Activated T-cell treated with anti-CD3 and anti-CD28 coated beads, Interleukin-2, amount 50 U/mL, for 24 hours (primary cell): ENCODE results near the gene KRT9.
"Not testable (repeated sequence)": the region's sequence is repeated elsewhere in the genome, so short reads cannot be mapped to it uniquely, and the experiment has no call there.

Experiments used
- DNase-seq: peaks from one replicate; pipeline ENCODE4 v3.0.0-alpha.2; 2020
- H3K27ac Mint-ChIP-seq: 2 replicates; pipeline ENCODE4 v1.8.0; 2020; ENCODE audit warnings: mild to moderate bottlenecking, mixed read lengths
- H3K27me3 Mint-ChIP-seq: 2 replicates; pipeline ENCODE4 v1.8.0; 2020; ENCODE audit warnings: mixed read lengths
- H3K36me3 Mint-ChIP-seq: 2 replicates; pipeline ENCODE4 v1.8.0; 2020; ENCODE audit warnings: low read depth, mixed read lengths
- H3K4me1 Mint-ChIP-seq: 2 replicates; pipeline ENCODE4 v1.8.0; 2020; ENCODE audit warnings: low read depth, mixed read lengths
- H3K4me3 Mint-ChIP-seq: 2 replicates; pipeline ENCODE4 v1.8.0; 2020; ENCODE audit warnings: mild to moderate bottlenecking, moderate library complexity, mixed read lengths
- H3K9me3 Mint-ChIP-seq: 2 replicates; pipeline ENCODE4 v1.8.0; 2020; ENCODE audit warnings: mixed read lengths

Gene KRT9

GRCh38 chr17:41612376-41613160, 40.7 kb upstream of the KRT9 start, which contains the start of gene KRT16:
Gene KRT16, minus strand, starts transcription at chr17:41612767. Its CDS starts 79 bp downstream, at chr17:41612688.
- DNase-seq, H3K4me3 Mint-ChIP-seq, H3K9me3 Mint-ChIP-seq, H3K27ac Mint-ChIP-seq, H3K4me1 Mint-ChIP-seq, H3K36me3 Mint-ChIP-seq: not testable (repeated sequence)
- peaks cover 23% of the 10 kb centered on the region for H3K27me3 Mint-ChIP-seq

DNA sequence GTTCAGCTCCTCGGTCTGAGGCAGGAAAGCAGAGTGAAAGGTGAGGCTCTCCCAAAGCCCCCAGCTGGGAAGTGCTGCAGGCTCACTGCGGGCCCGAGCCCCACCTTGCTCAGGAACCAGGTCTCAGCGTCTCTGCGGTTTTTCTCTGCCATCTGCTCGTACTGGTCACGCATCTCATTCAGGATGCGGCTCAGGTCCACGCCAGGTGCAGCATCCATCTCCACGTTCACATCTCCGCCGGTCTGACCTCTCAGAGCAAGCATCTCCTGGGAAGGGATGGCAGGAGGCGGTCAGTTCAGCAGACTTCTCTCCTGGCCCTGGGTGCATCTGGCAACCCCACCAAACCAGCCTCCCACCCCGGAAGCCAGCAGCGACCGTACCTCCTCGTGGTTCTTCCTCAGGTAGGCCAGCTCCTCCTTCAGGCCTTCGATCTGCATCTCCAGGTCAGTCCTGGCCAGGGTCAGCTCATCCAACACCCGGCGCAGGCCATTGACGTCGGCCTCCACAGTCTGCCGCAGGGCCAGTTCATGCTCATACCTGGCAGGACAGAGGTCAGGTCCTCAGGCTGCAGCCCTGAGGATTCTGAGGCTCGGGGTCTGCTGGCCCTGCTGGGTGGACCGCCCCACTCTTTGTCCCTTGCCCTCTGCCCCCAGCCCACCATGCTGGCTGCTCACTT, 39.2 kb upstream of the KRT9 start:
- Mint-ChIP-seq H3K4me1 (no peaks in the 10 kb centered on the region), H3K9me3 (peaks cover 11% of the 10 kb centered on the region), H3K27ac (no peak overlapping the region), H3K27me3 (peaks cover 33% of the 10 kb centered on the region), H3K36me3 (no peaks in the 10 kb centered on the region), H3K4me3 (no peak overlapping the region)
- DNase-seq: no peak

GRCh38 chr17:41610061-41610517, 38.2 kb upstream of the KRT9 start:
- H3K27ac Mint-ChIP-seq, DNase-seq, H3K36me3 Mint-ChIP-seq, H3K4me1 Mint-ChIP-seq, H3K4me3 Mint-ChIP-seq: not testable (repeated sequence)
- Mint-ChIP-seq H3K27me3 (peaks cover 35% of the 10 kb centered on the region), H3K9me3 (peaks cover 15% of the 10 kb centered on the region)

- H3K36me3 Mint-ChIP-seq, H3K4me1 Mint-ChIP-seq, H3K4me3 Mint-ChIP-seq, H3K27ac Mint-ChIP-seq, DNase-seq: not testable (repeated sequence)
- Mint-ChIP-seq H3K9me3 (peaks cover 15% of the 10 kb centered on the region), H3K27me3 (peaks cover 54% of the 10 kb centered on the region)
Observed at GRCh38 chr17:41606930-41607329, 35.1 kb upstream of the KRT9 start.

GRCh38 chr17:41602524-41602923, 30.7 kb upstream of the KRT9 start:
- H3K27me3 Mint-ChIP-seq: peaks cover 41% of the 10 kb centered on the region

GRCh38 chr17:41600318-41600717, 28.5 kb upstream of the KRT9 start:
- H3K4me1 Mint-ChIP-seq: no peaks in the 10 kb centered on the region
- no peak overlapping the region for H3K4me3 Mint-ChIP-seq
- H3K27ac Mint-ChIP-seq: no peak overlapping the region
- no peaks in the 10 kb centered on the region for H3K36me3 Mint-ChIP-seq
- no peak for DNase-seq
- H3K9me3 Mint-ChIP-seq: no peaks in the 10 kb centered on the region
- H3K27me3 Mint-ChIP-seq: peaks cover 27% of the 10 kb centered on the region

More at GRCh38 chr17:41602524-41602923, 30.7 kb upstream of the KRT9 start:
- Mint-ChIP-seq H3K4me3 (no peak overlapping the region), H3K36me3 (no peaks in the 10 kb centered on the region), H3K4me1 (no peaks in the 10 kb centered on the region), H3K27ac (no peak overlapping the region), H3K9me3 (peaks cover 13% of the 10 kb centered on the region)
- DNase-seq: no peak

- no peak for DNase-seq
- Mint-ChIP-seq H3K27me3 (peaks cover 26% of the 10 kb centered on the region), H3K4me1 (no peaks in the 10 kb centered on the region), H3K9me3 (no peaks in the 10 kb centered on the region), H3K4me3 (no peak overlapping the region), H3K36me3 (no peaks in the 10 kb centered on the region), H3K27ac (no peak overlapping the region)
Observed at GRCh38 chr17:41599680-41600079, 27.8 kb upstream of the KRT9 start.

DNA sequence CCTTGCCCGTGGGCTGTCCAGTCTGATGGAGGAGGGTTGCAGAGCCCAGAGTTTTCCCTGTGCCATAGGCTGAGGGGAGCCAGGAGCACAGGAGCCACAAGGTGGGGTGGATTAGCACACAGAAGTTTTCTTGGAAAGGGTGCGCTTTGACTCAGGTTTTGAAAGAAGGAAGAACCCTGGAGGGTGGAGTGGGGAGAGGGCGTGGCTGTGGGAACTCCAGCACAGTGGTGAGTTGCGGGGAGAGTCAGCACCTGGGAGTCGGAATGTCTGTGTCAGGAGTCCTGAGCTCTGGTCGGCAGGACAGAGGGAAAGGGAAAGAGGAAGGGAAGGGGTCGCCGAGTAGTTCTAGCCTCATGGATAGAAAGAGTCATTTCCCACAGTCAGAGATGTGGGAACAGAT, 23.7 kb upstream of the KRT9 start:
- no peak overlapping the region for H3K4me3 Mint-ChIP-seq
- no peak overlapping the region for H3K27ac Mint-ChIP-seq
- H3K4me1 Mint-ChIP-seq: no peaks in the 10 kb centered on the region
- no peaks in the 10 kb centered on the region for H3K36me3 Mint-ChIP-seq
- DNase-seq: no peak
- H3K27me3 Mint-ChIP-seq: peaks cover 17% of the 10 kb centered on the region
- no peaks in the 10 kb centered on the region for H3K9me3 Mint-ChIP-seq

DNA sequence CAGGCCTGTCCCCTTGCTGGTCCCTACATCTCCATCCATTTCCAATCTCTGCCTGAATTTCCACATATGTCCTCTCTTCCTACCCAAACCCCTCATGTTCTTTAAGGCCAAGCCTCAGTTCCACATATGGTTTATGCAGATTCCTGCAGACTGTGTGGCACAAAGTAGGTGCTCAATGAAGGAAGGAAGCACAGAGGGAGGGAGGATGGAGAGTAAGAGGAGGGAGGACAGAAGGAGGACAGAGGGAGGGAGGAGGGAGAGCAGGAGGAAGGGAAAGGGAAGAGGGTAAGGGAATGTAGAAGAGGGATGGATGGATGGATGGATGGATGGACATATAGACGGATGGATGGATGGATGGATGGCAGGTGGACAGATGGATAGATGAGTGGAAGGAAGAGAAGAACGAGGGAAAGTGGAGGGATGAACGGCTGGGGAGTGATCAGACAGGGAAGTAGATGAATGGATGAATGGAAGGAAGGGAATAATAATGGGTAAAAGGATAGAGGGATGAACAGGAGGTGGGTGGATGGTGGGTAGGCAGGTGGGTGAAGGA, 22.6 kb upstream of the KRT9 start:
- Mint-ChIP-seq H3K9me3 (no peaks in the 10 kb centered on the region), H3K36me3 (no peaks in the 10 kb centered on the region), H3K4me1 (no peaks in the 10 kb centered on the region), H3K27ac (no peak overlapping the region), H3K27me3 (peaks cover 21% of the 10 kb centered on the region), H3K4me3 (no peak overlapping the region)
- DNase-seq: no peak

DNA sequence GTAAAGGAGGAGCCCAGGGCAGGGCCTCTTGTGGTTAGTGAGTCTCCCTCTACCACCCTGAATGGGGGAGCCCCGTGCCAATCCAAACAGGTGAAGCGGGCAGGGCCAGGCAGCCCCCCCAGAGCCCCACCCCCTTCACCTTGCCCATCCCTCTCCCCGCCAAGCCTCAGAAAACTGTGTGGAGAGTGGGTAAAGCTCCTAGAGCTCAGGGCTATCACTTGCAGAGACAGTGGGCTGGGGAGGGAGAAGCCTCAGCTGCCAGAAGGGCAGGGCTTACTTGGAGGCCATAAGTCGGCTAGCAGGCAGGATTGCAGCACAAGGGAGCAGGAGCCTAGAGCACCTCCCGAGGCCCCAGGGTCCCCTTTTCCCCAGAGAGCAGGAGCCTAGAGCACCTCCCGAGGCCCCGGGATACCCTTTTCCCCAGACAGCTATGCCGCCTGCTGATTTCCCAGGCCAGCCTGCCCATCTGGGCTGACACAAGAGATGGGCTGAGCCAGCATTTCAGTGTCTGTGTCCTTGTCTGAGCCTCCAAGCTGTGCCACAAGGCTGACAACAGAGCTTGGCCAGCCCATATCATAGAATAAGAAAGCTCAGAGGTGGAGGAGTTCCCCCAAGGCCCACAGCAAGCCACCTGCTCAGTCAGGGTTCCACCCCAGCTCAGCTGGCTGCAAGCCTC, 21.6 kb upstream of the KRT9 start:
- Mint-ChIP-seq H3K27ac (no peak overlapping the region), H3K9me3 (no peaks in the 10 kb centered on the region), H3K4me1 (no peaks in the 10 kb centered on the region), H3K4me3 (no peak overlapping the region), H3K27me3 (peaks cover 26% of the 10 kb centered on the region), H3K36me3 (no peaks in the 10 kb centered on the region)
- no peak for DNase-seq

GRCh38 chr17:41592601-41593305, 20.9 kb upstream of the KRT9 start:
- no peak for DNase-seq
- Mint-ChIP-seq H3K36me3 (no peaks in the 10 kb centered on the region), H3K4me3 (no peak overlapping the region), H3K27me3 (peaks cover 26% of the 10 kb centered on the region), H3K9me3 (no peaks in the 10 kb centered on the region), H3K4me1 (no peaks in the 10 kb centered on the region), H3K27ac (no peak overlapping the region)

- Mint-ChIP-seq H3K9me3 (no peaks in the 10 kb centered on the region), H3K27me3 (peaks cover 25% of the 10 kb centered on the region), H3K27ac (no peak overlapping the region), H3K4me1 (no peaks in the 10 kb centered on the region), H3K36me3 (no peaks in the 10 kb centered on the region), H3K4me3 (no peak overlapping the region)
- no peak for DNase-seq
Observed at GRCh38 chr17:41589301-41589700, 17.4 kb upstream of the KRT9 start.

DNA sequence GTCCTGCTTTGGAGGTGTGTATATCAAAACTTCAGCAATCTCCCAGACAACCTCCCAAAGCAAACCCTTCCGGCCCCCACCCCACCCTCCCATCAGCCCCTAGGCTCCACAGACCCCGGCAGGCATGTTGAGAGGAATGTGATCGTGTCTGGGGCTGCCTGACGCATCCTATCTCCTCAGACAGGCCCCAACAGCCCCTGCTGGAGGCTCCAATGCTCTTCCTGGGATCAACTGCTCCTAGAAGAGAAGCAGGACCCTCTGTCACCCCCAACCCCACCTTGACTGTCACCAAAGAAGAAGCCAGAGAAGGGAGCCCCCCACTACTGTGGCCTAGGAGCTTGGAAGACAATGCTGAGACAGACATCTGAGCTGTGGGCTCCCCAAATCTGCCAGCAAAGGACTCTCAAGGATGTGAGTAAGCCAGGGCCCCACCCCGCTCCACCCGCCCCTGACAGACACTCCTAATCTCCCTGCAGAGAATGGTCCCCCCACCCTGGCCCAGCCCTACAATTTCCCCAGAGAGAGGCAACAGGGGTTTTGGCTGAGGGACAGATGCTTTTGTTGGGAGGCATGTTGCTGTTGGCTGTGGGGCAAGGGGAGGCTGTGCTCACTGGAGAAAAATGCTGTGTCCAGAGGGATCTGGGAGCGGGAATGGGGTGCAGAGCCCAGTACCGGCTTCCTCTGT, 16.4 kb upstream of the KRT9 start:
- Mint-ChIP-seq H3K9me3 (no peaks in the 10 kb centered on the region), H3K4me3 (no peak overlapping the region), H3K27me3 (peaks cover 30% of the 10 kb centered on the region), H3K4me1 (no peaks in the 10 kb centered on the region), H3K27ac (no peak overlapping the region), H3K36me3 (no peaks in the 10 kb centered on the region)
- DNase-seq: no peak
